HepG2 (cell line): Measurements from ENCODE around the gene VIPR1. TPM values are rescaled to one million over a fixed set of nuclear protein-coding genes. Genes with fewer than 3 reads are reported as not detected.

Experiments used
- ATAC-seq: fragments of 200-7000 bp; cut with Tn5 transposase; 3 replicates; pipeline ENCODE4 v1.9.1; 2020; ENCODE audit warnings: mild to moderate bottlenecking, moderate library complexity
- BruUV-seq: library from RNA; stranded (reverse); fragments of 400-500 nt; replicated peaks from 2 replicates; lab custom pipeline; 2021; lab: Mats Ljungman, UMichigan
- CTCF ChIA-PET: fragments of 300-600 bp; formaldehyde crosslinking; extraction: SDS; loops from one replicate; lab custom pipeline; 2021; ENCODE audit warnings: low total read pairs, inconsistent platforms, low intra/inter-chr PET ratio; lab: Yijun Ruan, JAX
- POLR2A ChIA-PET: fragments of 350-600 bp; sonication (Branson Sonifier 250); formaldehyde crosslinking; loops from one replicate; lab custom pipeline; 2020; ENCODE audit warnings: antibody characterized with exemption, inconsistent platforms; lab: Yijun Ruan, JAX
- DNase-seq: peaks from one replicate; pipeline ENCODE4 v3.0.0-alpha.2; 2015; ENCODE audit warnings: low spot score
- FAIRE-seq: peaks from 3 replicates; lab custom pipeline; 2011; peaks lifted over from hg19 to GRCh38; lab: Jason Lieb, UNC
- H2AFZ ChIP-seq: one replicate; pipeline ENCODE4 v1.6.1; 2011; ENCODE audit warnings: low read length, inconsistent platforms
- H3K27ac ChIP-seq: fragments of 300-600 bp; 3 replicates; pipeline ENCODE4 v1.8.0; 2011; ENCODE audit warnings: mixed run types, mild to moderate bottlenecking, mixed read lengths, low read length, inconsistent platforms; ENCODE audit not compliant: insufficient read depth; ENCODE audit errors: extremely low read length
- H3K27me3 ChIP-seq, 2 experiments: fragments of 200-600 bp in 1 of 2; 2 replicates in 1 of 2; 3 replicates in 1 of 2; pipeline versions ENCODE4 v1.6.0 to v1.8.0; 2011; ENCODE audit warnings: low read length in 2 of 2, mild to moderate bottlenecking in 2 of 2, moderate library complexity in 2 of 2, inconsistent platforms in 1 of 2; ENCODE audit not compliant: insufficient read depth in 2 of 2, control insufficient read depth in 1 of 2
- H3K36me3 ChIP-seq, 2 experiments: fragments of 200-600 bp in 1 of 2; replicated peaks in 1 of 2; 2 replicates in 1 of 2; 3 replicates in 1 of 2; pipeline versions ENCODE4 v1.5.1 to v1.8.0; 2011; ENCODE audit warnings: low read length in 2 of 2, inconsistent platforms in 1 of 2; ENCODE audit not compliant: insufficient read depth in 2 of 2, control insufficient read depth in 1 of 2
- H3K4me1 ChIP-seq: 2 replicates; pipeline ENCODE4 v1.5.1; 2012; ENCODE audit warnings: low read length, inconsistent platforms; ENCODE audit not compliant: insufficient read depth
- H3K4me2 ChIP-seq: 2 replicates; pipeline ENCODE4 v1.6.0; 2011; ENCODE audit warnings: low read depth, low read length, inconsistent platforms
- H3K4me3 ChIP-seq, 3 experiments: fragments of 200-600 bp in 1 of 3; sonication (generic), shearing (Covaris generic) in 1 of 3; replicated peaks in 1 of 3; 2 replicates each; pipeline ENCODE4 v1.5.1; 2011 to 2016; ENCODE audit warnings: low read length in 3 of 3, inconsistent platforms in 2 of 3, low read depth in 2 of 3, mild to moderate bottlenecking in 2 of 3, control low read depth in 1 of 3, mixed read lengths in 1 of 3; ENCODE audit not compliant: insufficient read depth in 1 of 3
- H3K79me2 ChIP-seq: one replicate; pipeline ENCODE4 v1.6.1; 2011; ENCODE audit warnings: low read length, inconsistent platforms; ENCODE audit not compliant: insufficient read depth
- H3K9ac ChIP-seq: 2 replicates; pipeline ENCODE4 v1.6.0; 2011; ENCODE audit warnings: mild to moderate bottlenecking, low read depth, low read length, inconsistent platforms; ENCODE audit not compliant: insufficient read depth
- H3K9me3 ChIP-seq: 2 replicates; pipeline ENCODE4 v1.5.1; 2012; ENCODE audit warnings: mild to moderate bottlenecking, low read length
- H4K20me1 ChIP-seq: 2 replicates; pipeline ENCODE4 v1.6.0; 2011; ENCODE audit warnings: inconsistent platforms, mild to moderate bottlenecking, low read length, moderate library complexity; ENCODE audit not compliant: insufficient read depth
- HOXD1 ChIP-seq: sonication (generic); formaldehyde crosslinking; IDR thresholded peaks from 2 replicates; pipeline ENCODE4 v1.5.0; 2020; ENCODE audit warnings: missing genetic modification reagents
- IRX3 ChIP-seq: sonication (generic); formaldehyde crosslinking; IDR thresholded peaks from 2 replicates; pipeline ENCODE4 v1.8.1; 2023; ENCODE audit warnings: mild to moderate bottlenecking, low read depth, missing genetic modification reagents, borderline replicate concordance
- MIXL1 ChIP-seq: IDR thresholded peaks from 2 replicates; pipeline ENCODE4 v1.6.1; 2016
- POLR2AphosphoS5 ChIP-seq: IDR thresholded peaks from 2 replicates; pipeline ENCODE4 v1.6.1; 2012; ENCODE audit warnings: low read depth, low read length
- RBM22 ChIP-seq: fragments of 200-400 bp; formaldehyde crosslinking; optimal IDR thresholded peaks from 2 replicates; pipeline ENCODE3; 2017; ENCODE audit warnings: mild to moderate bottlenecking, low read length, moderate library complexity
- ZNF547 ChIP-seq: sonication (generic); formaldehyde crosslinking; IDR thresholded peaks from 2 replicates; pipeline ENCODE4 v1.5.1; 2020; ENCODE audit warnings: mild to moderate bottlenecking, missing genetic modification reagents
- ZNF619 ChIP-seq: sonication (generic); formaldehyde crosslinking; IDR thresholded peaks from 2 replicates; pipeline ENCODE4 v1.4.0; 2020; ENCODE audit warnings: mild to moderate bottlenecking, missing genetic modification reagents
- ZNF672 ChIP-seq: sonication (generic); formaldehyde crosslinking; IDR thresholded peaks from 2 replicates; pipeline ENCODE4 v1.8.1; 2022; ENCODE audit warnings: missing genetic modification reagents
- ZNF780A ChIP-seq: sonication (generic); formaldehyde crosslinking; IDR thresholded peaks from 2 replicates; pipeline ENCODE4 v1.8.0; 2022; ENCODE audit warnings: mild to moderate bottlenecking, missing genetic modification reagents, moderate library complexity
- ZSCAN31 ChIP-seq: sonication (generic); formaldehyde crosslinking; IDR thresholded peaks from 2 replicates; pipeline ENCODE4 v1.5.0; 2020; ENCODE audit warnings: low read depth, mild to moderate bottlenecking, missing genetic modification reagents
- WGBS: methylation state at CpG from one replicate; pipeline ENCODE4 v1.1.6; 2017; ENCODE audit warnings: low lambda C conversion rate; 5-methylcytosine and 5-hydroxymethylcytosine counted together
- in situ Hi-C: cut with HindIII; loops from 2 replicates; pipeline ENCODE4 v1.10.0; 2017; ENCODE audit warnings: low pct_unique_long_range_greater_than_20kb; ENCODE audit not compliant: extremely low pct_ligation_motif_present
- intact Hi-C: fragments of 100-400 bp; cut with micrococcal nuclease; formaldehyde crosslinking; loops from one replicate; pipeline ENCODE4 v1.10.0; 2022; ENCODE audit not compliant: unreplicated experiment
- polyA plus RNA-seq, 8 experiments: library from polyadenylated mRNA; depleted of rRNA in 3 of 8; stranded (reverse) in 7 of 8; unstranded in 1 of 8; fragments of >200 nt; fragmentation: Illumina TruSeq in 4 of 8; extraction: Trizol in 4 of 8; gene quantifications; 2 replicates each; pipeline versions ENCODE4 v1.2.1 to v1.2.3, GENCODE V29; 2011 to 2016; ENCODE audit warnings: low read depth in 4 of 8, missing spikeins in 1 of 8, mixed read lengths in 1 of 8; ENCODE audit not compliant: insufficient read depth in 1 of 8
- total RNA-seq, 5 experiments: library from RNA; depleted of rRNA; stranded (reverse); fragments of >200 nt; fragmentation: Illumina TruSeq; extraction: Trizol; gene quantifications; 2 replicates each; pipeline ENCODE4 v1.2.3, GENCODE V29; 2016; ENCODE audit warnings: low read depth in 1 of 5
- TF ChIP-seq, protein P1 (sequence below): IDR thresholded peaks from 2 replicates; pipeline ENCODE4 v1.6.1; 2016; ENCODE audit warnings: missing genetic modification reagents, missing compliant biosample characterization
- TF ChIP-seq, protein P2 (sequence below): sonication (generic); formaldehyde crosslinking; conservative IDR thresholded peaks from 2 replicates; pipeline ENCODE4 v1.8.0; 2022; ENCODE audit warnings: low read depth, missing genetic modification reagents
- TF ChIP-seq, protein P3 (sequence below): sonication (generic); formaldehyde crosslinking; conservative IDR thresholded peaks from 2 replicates; pipeline ENCODE4 v1.8.0; 2022; ENCODE audit warnings: missing genetic modification reagents
- TF ChIP-seq, protein P4 (sequence below): sonication (generic); formaldehyde crosslinking; IDR thresholded peaks from 2 replicates; pipeline ENCODE4 v1.8.0; 2022; ENCODE audit warnings: mild to moderate bottlenecking, missing genetic modification reagents, moderate library complexity
- TF ChIP-seq, protein P5 (sequence below): sonication (generic); formaldehyde crosslinking; IDR thresholded peaks from 2 replicates; pipeline ENCODE4 v1.5.1; 2020; ENCODE audit warnings: mild to moderate bottlenecking, missing genetic modification reagents

VIPR1 gene
- total and polyA plus RNA-seq, 2 of the 13 experiments (the other 11 are each of a cell fraction or from before 2014, with no cell fraction given), result 0.04 to 0.11 TPM

DNA sequence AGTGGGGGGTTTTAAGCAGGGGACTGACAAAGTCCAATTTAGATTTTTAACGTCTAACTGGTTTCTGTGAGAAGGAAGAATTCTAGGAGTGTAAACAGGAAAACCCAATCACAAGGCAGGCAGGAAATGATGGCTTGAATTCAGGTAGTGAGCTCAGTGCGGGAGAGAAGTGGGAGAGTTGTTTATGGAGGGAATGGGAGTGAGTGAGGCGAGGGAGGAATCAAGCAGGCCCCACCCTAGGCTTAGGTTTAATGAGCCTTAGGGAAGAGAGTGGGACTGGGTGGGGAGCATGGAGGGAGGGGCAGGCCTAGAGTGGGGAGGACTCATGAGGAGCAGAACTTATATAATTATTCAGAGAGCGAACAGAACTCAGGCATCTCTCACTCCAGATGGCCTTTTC lies 17.9 kb downstream of the VIPR1 start (continued):
- TF ChIP-seq, protein P1, sequence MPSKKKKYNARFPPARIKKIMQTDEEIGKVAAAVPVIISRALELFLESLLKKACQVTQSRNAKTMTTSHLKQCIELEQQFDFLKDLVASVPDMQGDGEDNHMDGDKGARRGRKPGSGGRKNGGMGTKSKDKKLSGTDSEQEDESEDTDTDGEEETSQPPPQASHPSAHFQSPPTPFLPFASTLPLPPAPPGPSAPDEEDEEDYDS (CRISPR knock-in tag), result no peak
- TF ChIP-seq HOXD1 (CRISPR knock-in tag) (no peak), POLR2AphosphoS5 (no peak)
- TF ChIP-seq, protein P2, sequence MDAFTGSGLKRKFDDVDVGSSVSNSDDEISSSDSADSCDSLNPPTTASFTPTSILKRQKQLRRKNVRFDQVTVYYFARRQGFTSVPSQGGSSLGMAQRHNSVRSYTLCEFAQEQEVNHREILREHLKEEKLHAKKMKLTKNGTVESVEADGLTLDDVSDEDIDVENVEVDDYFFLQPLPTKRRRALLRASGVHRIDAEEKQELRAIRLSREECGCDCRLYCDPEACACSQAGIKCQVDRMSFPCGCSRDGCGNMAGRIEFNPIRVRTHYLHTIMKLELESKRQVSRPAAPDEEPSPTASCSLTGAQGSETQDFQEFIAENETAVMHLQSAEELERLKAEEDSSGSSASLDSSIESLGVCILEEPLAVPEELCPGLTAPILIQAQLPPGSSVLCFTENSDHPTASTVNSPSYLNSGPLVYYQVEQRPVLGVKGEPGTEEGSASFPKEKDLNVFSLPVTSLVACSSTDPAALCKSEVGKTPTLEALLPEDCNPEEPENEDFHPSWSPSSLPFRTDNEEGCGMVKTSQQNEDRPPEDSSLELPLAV, result no peak
- TF ChIP-seq, protein P3, sequence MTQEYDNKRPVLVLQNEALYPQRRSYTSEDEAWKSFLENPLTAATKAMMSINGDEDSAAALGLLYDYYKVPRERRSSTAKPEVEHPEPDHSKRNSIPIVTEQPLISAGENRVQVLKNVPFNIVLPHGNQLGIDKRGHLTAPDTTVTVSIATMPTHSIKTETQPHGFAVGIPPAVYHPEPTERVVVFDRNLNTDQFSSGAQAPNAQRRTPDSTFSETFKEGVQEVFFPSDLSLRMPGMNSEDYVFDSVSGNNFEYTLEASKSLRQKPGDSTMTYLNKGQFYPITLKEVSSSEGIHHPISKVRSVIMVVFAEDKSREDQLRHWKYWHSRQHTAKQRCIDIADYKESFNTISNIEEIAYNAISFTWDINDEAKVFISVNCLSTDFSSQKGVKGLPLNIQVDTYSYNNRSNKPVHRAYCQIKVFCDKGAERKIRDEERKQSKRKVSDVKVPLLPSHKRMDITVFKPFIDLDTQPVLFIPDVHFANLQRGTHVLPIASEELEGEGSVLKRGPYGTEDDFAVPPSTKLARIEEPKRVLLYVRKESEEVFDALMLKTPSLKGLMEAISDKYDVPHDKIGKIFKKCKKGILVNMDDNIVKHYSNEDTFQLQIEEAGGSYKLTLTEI, result no peak

DNA sequence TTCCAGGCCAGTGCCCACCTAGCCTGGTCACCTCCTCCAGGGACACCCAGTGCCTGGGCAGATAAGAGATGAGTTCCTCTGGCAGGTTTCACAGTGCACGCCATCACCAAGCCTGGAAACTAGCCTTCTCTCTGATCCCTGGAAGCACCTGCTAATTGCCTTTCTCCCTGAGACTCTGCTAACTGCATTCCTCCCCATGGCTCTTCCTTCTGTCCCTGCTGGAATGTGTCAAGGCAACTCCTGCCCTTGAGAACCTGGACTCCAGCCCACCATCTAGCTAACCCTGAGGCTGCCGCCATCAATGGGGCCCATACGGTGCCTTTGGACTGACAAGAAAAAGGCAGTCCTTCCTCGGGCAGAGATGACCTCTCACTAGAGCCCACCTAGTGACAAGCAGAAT lies 18.5 kb downstream of the VIPR1 start:
- ChIA-PET CTCF (no interaction called here), POLR2A (no interaction called here)
- Histone ChIP-seq H3K27ac (no peak overlapping the region), H4K20me1 (no peaks in the 10 kb centered on the region), H3K9ac (no peak overlapping the region), H3K9me3 (no peaks in the 10 kb centered on the region), H3K4me2 (no peak overlapping the region), H3K4me3 (no peak overlapping the region), H3K36me3 (no peaks in the 10 kb centered on the region), H2AFZ (no peak overlapping the region), H3K27me3 (peaks cover 0 to 4% of the 10 kb centered on the region in 2 experiments; a peak in 2 of 5 replicates), H3K79me2 (no peaks in the 10 kb centered on the region), H3K4me1 (peaks cover 22% of the 10 kb centered on the region)
- WGBS, result 61% methylated on average over 3 of the region's 4 CpGs
- in situ Hi-C loops (no loop called here), intact Hi-C loops (no loop called here)
- no peak for DNase-seq
- no peak for ATAC-seq
- BruUV-seq, result no TSS peak
- no peak for FAIRE-seq
- TF ChIP-seq MIXL1 (CRISPR knock-in tag) (no peak), ZSCAN31 (no peak), ZNF780A (CRISPR knock-in tag) (no peak), ZNF547 (CRISPR knock-in tag) (no peak), ZNF619 (CRISPR knock-in tag) (no peak), IRX3 (no peak), ZNF672 (CRISPR knock-in tag) (no peak), RBM22 (no peak)
- TF ChIP-seq, protein P4, sequence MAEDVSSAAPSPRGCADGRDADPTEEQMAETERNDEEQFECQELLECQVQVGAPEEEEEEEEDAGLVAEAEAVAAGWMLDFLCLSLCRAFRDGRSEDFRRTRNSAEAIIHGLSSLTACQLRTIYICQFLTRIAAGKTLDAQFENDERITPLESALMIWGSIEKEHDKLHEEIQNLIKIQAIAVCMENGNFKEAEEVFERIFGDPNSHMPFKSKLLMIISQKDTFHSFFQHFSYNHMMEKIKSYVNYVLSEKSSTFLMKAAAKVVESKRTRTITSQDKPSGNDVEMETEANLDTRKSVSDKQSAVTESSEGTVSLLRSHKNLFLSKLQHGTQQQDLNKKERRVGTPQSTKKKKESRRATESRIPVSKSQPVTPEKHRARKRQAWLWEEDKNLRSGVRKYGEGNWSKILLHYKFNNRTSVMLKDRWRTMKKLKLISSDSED (CRISPR knock-in tag), result no peak
- TF ChIP-seq, protein P5, sequence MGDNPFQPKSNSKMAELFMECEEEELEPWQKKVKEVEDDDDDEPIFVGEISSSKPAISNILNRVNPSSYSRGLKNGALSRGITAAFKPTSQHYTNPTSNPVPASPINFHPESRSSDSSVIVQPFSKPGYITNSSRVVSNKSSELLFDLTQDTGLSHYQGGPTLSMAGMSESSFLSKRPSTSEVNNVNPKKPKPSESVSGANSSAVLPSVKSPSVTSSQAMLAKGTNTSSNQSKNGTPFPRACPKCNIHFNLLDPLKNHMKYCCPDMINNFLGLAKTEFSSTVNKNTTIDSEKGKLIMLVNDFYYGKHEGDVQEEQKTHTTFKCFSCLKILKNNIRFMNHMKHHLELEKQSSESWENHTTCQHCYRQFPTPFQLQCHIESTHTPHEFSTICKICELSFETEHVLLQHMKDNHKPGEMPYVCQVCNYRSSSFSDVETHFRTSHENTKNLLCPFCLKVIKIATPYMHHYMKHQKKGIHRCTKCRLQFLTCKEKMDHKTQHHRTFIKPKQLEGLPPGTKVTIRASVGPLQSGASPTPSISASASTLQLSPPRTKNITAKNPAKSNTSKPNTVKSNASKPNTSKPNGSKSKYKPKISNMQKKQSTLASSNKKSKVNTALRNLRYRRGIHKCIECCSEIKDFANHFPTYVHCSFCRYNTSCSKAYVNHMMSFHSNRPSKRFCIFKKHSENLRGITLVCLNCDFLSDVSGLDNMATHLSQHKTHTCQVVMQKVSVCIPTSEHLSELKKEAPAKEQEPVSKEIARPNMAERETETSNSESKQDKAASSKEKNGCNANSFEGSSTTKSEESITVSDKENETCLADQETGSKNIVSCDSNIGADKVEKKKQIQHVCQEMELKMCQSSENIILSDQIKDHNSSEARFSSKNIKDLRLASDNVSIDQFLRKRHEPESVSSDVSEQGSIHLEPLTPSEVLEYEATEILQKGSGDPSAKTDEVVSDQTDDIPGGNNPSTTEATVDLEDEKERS (CRISPR knock-in tag), result no peak
